Astrocyte of the cerebellum (primary cell): ENCODE results near the gene ZCCHC17.

Experiments
- DNase-seq: peaks from one replicate; pipeline ENCODE4 v3.0.0-alpha.2; 2011; ENCODE audit warnings: low read depth
- H3K4me3 ChIP-seq: 2 replicates; pipeline ENCODE4 v1.5.1; 2011; ENCODE audit warnings: mild to moderate bottlenecking, low read depth, low read length, moderate library complexity
- CTCF ChIP-seq: IDR thresholded peaks from 2 replicates; pipeline ENCODE4 v1.5.1; 2012; ENCODE audit warnings: low read length, low read depth, moderate library complexity, mild to moderate bottlenecking; ENCODE audit errors: missing control alignments
- in situ Hi-C: cut with HindIII; loops from 2 replicates; pipeline ENCODE4 v1.10.0; 2017; ENCODE audit warnings: low sequenced_read_pairs

Gene ZCCHC17

GRCh38 chr1:31346785-31347184, 50.0 kb downstream of the ZCCHC17 start:
- no peak for TF ChIP-seq CTCF
- in situ Hi-C loops = no loop called here
- no peak for DNase-seq
- H3K4me3 ChIP-seq = no peak overlapping the region

- H3K4me3 ChIP-seq = no peak overlapping the region
- in situ Hi-C loops = no loop called here
- TF ChIP-seq CTCF = no peak
- no peak for DNase-seq
Observed at GRCh38 chr1:31348449-31348848, 51.6 kb downstream of the ZCCHC17 start.

- in situ Hi-C loops = no loop called here
- no peak overlapping the region for H3K4me3 ChIP-seq
- TF ChIP-seq CTCF = no peak
- no peak for DNase-seq
Observed at GRCh38 chr1:31354283-31354682, 57.5 kb downstream of the ZCCHC17 start.

- no peak for TF ChIP-seq CTCF
- in situ Hi-C loops = no loop called here
- DNase-seq = no peak
- H3K4me3 ChIP-seq = no peak overlapping the region
Observed at GRCh38 chr1:31356427-31356826, 59.6 kb downstream of the ZCCHC17 start.

GRCh38 chr1:31361607-31362006, 64.8 kb downstream of the ZCCHC17 start:
- no peak for DNase-seq

GRCh38 chr1:31362032-31362431, 65.2 kb downstream of the ZCCHC17 start:
- in situ Hi-C loops = no loop called here
- DNase-seq = no peak

More at GRCh38 chr1:31361607-31362006, 64.8 kb downstream of the ZCCHC17 start:
- in situ Hi-C loops = no loop called here
- no peak for TF ChIP-seq CTCF
- no peak overlapping the region for H3K4me3 ChIP-seq

More at GRCh38 chr1:31362032-31362431, 65.2 kb downstream of the ZCCHC17 start:
- H3K4me3 ChIP-seq = no peak overlapping the region
- no peak for TF ChIP-seq CTCF
